ENCODE measurements around the gene HABP4. TPM values are rescaled to one million over a fixed set of nuclear protein-coding genes. Genes with fewer than 3 reads are reported as not detected.

HABP4 gene
- total and polyA plus RNA-seq, 2 of the 4 experiments (the other 2 are of a cell fraction), result 5.2 to 10.6 TPM

DNA sequence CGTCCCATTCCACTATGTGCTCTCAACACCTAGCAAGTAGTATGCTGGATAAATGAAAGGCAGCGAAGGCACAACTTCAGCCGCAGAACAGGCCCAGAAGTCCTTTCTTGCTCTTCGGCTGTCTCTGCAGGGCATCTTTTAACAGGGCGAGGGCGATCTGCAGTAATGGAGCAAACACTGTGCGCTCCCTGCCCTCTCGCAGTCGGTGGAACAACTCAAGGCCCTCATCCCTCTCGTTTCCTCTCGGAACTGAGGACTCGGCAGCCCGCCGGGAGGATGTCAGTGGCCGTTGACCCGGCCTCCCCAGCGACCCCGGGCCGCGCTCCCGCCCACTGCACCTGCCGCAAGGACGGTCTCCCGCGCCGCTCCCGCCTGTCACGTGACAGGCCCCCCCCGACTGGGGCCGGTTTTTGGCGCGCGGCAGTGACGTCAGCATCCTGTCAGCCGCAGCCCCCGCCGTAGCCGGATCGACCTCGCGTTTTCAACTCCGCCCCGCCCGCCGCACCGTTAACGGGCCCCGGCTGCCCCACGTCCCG is 32.9 kb upstream of the HABP4 start:
- in situ Hi-C loops (cut with MboI; ENCODE audit: low sequenced_read_pairs) (loop anchor here (10.0 kb wide), 1 partner anchor 238 kb away; the partner anchor contains the start of gene PRXL2C), dilution Hi-C loops (cut with HindIII; ENCODE audit: low sequenced_read_pairs, unreplicated experiment) (no loop called here), intact Hi-C loops (cut with micrococcal nuclease) (loop anchor here (2.0 to 5.0 kb wide), 5 partner anchors 35 to 196 kb away; partner anchors contain the start of gene SLC35D2)
- Histone ChIP-seq H3K79me1 (ENCODE audit: low read depth in 1 of 2, low read length in 2 of 2) (peaks cover 13 to 17% of the 10 kb centered on the region in 2 experiments), H4K91ac (ENCODE audit: insufficient read depth, low read depth, low read length) (no peak overlapping the region), H3K27ac (ENCODE audit: insufficient read depth, low read length) (peak overlapping the region; percentile 33), H3K9me1 (ENCODE audit: insufficient read depth, low read length) (peaks cover 3% of the 10 kb centered on the region; the same call in 1 of the 2 replicates), H2BK120ac (ENCODE audit: low read depth, low read length) (no peak overlapping the region), H3K4ac (ENCODE audit: low read depth, low read length) (0 out of 2 replicates have a peak overlapping the region, but pooled peaks have one; percentile 1), H3K14ac (replicated peaks; ENCODE audit: low read depth, low read length) (peak overlapping the region; percentile 10; the same call in 1 of the 2 replicates), H3K9me3 (ENCODE audit: control insufficient read depth, insufficient read depth, low read length) (no peaks in the 10 kb centered on the region), H3K56ac (ENCODE audit: extremely low read depth, insufficient read depth, low read length) (no peak overlapping the region), H2BK15ac (ENCODE audit: low read depth, low read length) (no peak overlapping the region), H3K9ac (ENCODE audit: low read depth, low read length) (peak overlapping the region; percentile 83), H2AFZ (replicated peaks; ENCODE audit: low read length, poor library complexity) (peak overlapping the region; percentile 97), H3K27me3 (ENCODE audit: control insufficient read depth, insufficient read depth, low read length) (no peaks in the 10 kb centered on the region), H3K4me2 (ENCODE audit: low read depth, low read length) (peak overlapping the region; percentile 99), H2AK9ac (replicated peaks; ENCODE audit: low read depth, low read length, poor library complexity) (peak overlapping the region; percentile 79), H3K4me1 (ENCODE audit: control insufficient read depth, insufficient read depth, low read length) (peaks cover 7% of the 10 kb centered on the region), H2AK5ac (ENCODE audit: low read depth, low read length) (no peak overlapping the region), H3K23ac (ENCODE audit: low read depth, low read length) (peak overlapping the region; percentile 3; the same call in 1 of the 2 replicates), H4K8ac (ENCODE audit: low read depth in 2 of 2, low read length in 2 of 2) (peak overlapping the region; percentile 70 to 93), H3K18ac (ENCODE audit: low read depth, low read length) (no peak overlapping the region), H3K4me3 (ENCODE audit: insufficient read depth, low read depth, low read length) (peak overlapping the region; percentile 80), H4K20me1 (ENCODE audit: insufficient read depth, low read length) (no peaks in the 10 kb centered on the region; the same call in 1 of the 2 replicates), H4K5ac (ENCODE audit: low read depth, low read length) (peak overlapping the region; percentile 57; the same call in 1 of the 2 replicates), H3K36me3 (ENCODE audit: control insufficient read depth, insufficient read depth, low read length) (no peaks in the 10 kb centered on the region), H2BK5ac (ENCODE audit: low read depth, low read length, poor library complexity, severe bottlenecking) (no peak overlapping the region), H2BK20ac (ENCODE audit: low read depth, low read length) (no peak overlapping the region)
- ATAC-seq (ENCODE audit: low read depth) (peak; percentile 3; the same call in 1 of the 2 replicates), DNase-seq (peak; percentile 72)
- BruUV-seq (replicated peaks), result no TSS peak
- 0% methylated on average over 22 of the region's 50 CpGs; no CpG with 5 or more reads in 1 of the 2 experiments for WGBS, 2 experiments (ENCODE audit: extremely low coverage in 2 of 2, insufficient read length in 1 of 2)
- ChIA-PET POLR2A (ENCODE audit: unreplicated experiment) (no interaction called here), CTCF (no interaction called here)
- TF ChIP-seq CHD1 (IDR thresholded peaks at IDR 0.05; ENCODE audit: low read depth, low read length), result no peak
- no peak for TF ChIP-seq RFX5 (IDR thresholded peaks at IDR 0.05; ENCODE audit: low read depth, low read length)
- no peak for TF ChIP-seq MAFK (IDR thresholded peaks at IDR 0.05; ENCODE audit: low read depth, low read length)
- TF ChIP-seq, protein P1, sequence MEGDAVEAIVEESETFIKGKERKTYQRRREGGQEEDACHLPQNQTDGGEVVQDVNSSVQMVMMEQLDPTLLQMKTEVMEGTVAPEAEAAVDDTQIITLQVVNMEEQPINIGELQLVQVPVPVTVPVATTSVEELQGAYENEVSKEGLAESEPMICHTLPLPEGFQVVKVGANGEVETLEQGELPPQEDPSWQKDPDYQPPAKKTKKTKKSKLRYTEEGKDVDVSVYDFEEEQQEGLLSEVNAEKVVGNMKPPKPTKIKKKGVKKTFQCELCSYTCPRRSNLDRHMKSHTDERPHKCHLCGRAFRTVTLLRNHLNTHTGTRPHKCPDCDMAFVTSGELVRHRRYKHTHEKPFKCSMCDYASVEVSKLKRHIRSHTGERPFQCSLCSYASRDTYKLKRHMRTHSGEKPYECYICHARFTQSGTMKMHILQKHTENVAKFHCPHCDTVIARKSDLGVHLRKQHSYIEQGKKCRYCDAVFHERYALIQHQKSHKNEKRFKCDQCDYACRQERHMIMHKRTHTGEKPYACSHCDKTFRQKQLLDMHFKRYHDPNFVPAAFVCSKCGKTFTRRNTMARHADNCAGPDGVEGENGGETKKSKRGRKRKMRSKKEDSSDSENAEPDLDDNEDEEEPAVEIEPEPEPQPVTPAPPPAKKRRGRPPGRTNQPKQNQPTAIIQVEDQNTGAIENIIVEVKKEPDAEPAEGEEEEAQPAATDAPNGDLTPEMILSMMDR (conservative IDR thresholded peaks at IDR 0.05; ENCODE audit: low read depth, low read length), result no peak
- peak; percentile 74 for TF ChIP-seq BHLHE40 (IDR thresholded peaks at IDR 0.05; ENCODE audit: low read depth, low read length)
- no peak for TF ChIP-seq POLR2A (IDR thresholded peaks at IDR 0.05; ENCODE audit: low read depth, low read length)
- peak; percentile 38; the same call in 1 of the 2 replicates for TF ChIP-seq MXI1 (IDR thresholded peaks at IDR 0.05; ENCODE audit: borderline replicate concordance, low read depth, low read length)
- no peak for TF ChIP-seq NFE2L2 (IDR thresholded peaks at IDR 0.05; ENCODE audit: low read depth, low read length)
- TF ChIP-seq, protein P2, sequence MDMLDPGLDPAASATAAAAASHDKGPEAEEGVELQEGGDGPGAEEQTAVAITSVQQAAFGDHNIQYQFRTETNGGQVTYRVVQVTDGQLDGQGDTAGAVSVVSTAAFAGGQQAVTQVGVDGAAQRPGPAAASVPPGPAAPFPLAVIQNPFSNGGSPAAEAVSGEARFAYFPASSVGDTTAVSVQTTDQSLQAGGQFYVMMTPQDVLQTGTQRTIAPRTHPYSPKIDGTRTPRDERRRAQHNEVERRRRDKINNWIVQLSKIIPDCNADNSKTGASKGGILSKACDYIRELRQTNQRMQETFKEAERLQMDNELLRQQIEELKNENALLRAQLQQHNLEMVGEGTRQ (IDR thresholded peaks at IDR 0.05; ENCODE audit: low read depth, low read length), result peak; percentile 96
- TF ChIP-seq ELK1 (IDR thresholded peaks at IDR 0.05; ENCODE audit: borderline replicate concordance, low read depth, low read length), result no peak
- TF ChIP-seq CEBPB (IDR thresholded peaks at IDR 0.05; ENCODE audit: low read depth, low read length), result no peak
- no peak for TF ChIP-seq RAD21 (IDR thresholded peaks at IDR 0.05; ENCODE audit: low read length)
- TF ChIP-seq MAZ (IDR thresholded peaks at IDR 0.05; ENCODE audit: borderline replicate concordance, low read depth, low read length), result peak; percentile 97
- TF ChIP-seq FOS (IDR thresholded peaks at IDR 0.05; ENCODE audit: low read depth, low read length), result no peak
- no peak for TF ChIP-seq SMC3 (IDR thresholded peaks at IDR 0.05; ENCODE audit: low read depth, low read length)
